HG03135 (cell line): ENCODE data around the gene PRKD1.

Experiments
- ATAC-seq: cut with Tn5 transposase; IDR thresholded peaks from one replicate; pipeline ENCODE4 v1.9.1; 2021; ENCODE audit warnings: mild to moderate bottlenecking, moderate library complexity; ENCODE audit not compliant: unreplicated experiment

The PRKD1 gene

GRCh38 chr14:29927376-29928116, at the start of gene PRKD1:
PRKD1 (minus strand) TSS chr14:29927847.
- ATAC-seq: peak; percentile 42

GRCh38 chr14:29971101-29971500, 43.5 kb upstream of the PRKD1 start:
- no peak for ATAC-seq

- ATAC-seq: no peak
These were observed 27.4 kb upstream of the PRKD1 start for GRCh38 chr14:29955087-29955486.

- no peak for ATAC-seq
These were observed 25.9 kb upstream of the PRKD1 start for GRCh38 chr14:29953501-29953900.

- ATAC-seq: no peak
These were observed 16.4 kb upstream of the PRKD1 start for GRCh38 chr14:29944091-29944490.

GRCh38 chr14:29941401-29941800, 13.8 kb upstream of the PRKD1 start:
- ATAC-seq: no peak

GRCh38 chr14:29940482-29940881, 12.8 kb upstream of the PRKD1 start:
- ATAC-seq: no peak

- ATAC-seq: no peak
These were observed 9.5 kb upstream of the PRKD1 start for GRCh38 chr14:29937116-29937515.

- ATAC-seq: no peak
These were observed 2.6 kb upstream of the PRKD1 start for GRCh38 chr14:29930283-29930682.

- no peak for ATAC-seq
These were observed 532 bp upstream of the PRKD1 start for GRCh38 chr14:29928117-29928640.

GRCh38 chr14:29926701-29927375, 809 bp downstream of the PRKD1 start:
- ATAC-seq: peak; percentile 52

GRCh38 chr14:29926228-29926627, 1.4 kb downstream of the PRKD1 start:
- ATAC-seq: no peak

- ATAC-seq: no peak
These were observed 1.9 kb downstream of the PRKD1 start for GRCh38 chr14:29925736-29926135.

GRCh38 chr14:29925101-29925722, 2.4 kb downstream of the PRKD1 start:
- no peak for ATAC-seq

GRCh38 chr14:29919845-29920244, 7.8 kb downstream of the PRKD1 start:
- ATAC-seq: no peak

GRCh38 chr14:29918981-29919380, 8.7 kb downstream of the PRKD1 start:
- no peak for ATAC-seq

GRCh38 chr14:29913566-29913965, 14.1 kb downstream of the PRKD1 start:
- ATAC-seq: no peak

GRCh38 chr14:29911810-29912209, 15.8 kb downstream of the PRKD1 start:
- no peak for ATAC-seq

GRCh38 chr14:29908652-29909577, 18.7 kb downstream of the PRKD1 start:
- ATAC-seq: no peak

GRCh38 chr14:29906256-29906870, 21.3 kb downstream of the PRKD1 start:
- no peak for ATAC-seq
